OCI-LY7 (cell line): ENCODE results near the gene PRRC1.

ENCODE experiments used
- CTCF ChIP-seq: fragments of 200-600 bp; sonication (generic); conservative IDR thresholded peaks from 2 replicates; pipeline ENCODE4 v1.5.1; 2014; ENCODE audit warnings: mild to moderate bottlenecking, antibody characterized with exemption, low read length, moderate library complexity, mixed read lengths
- EZH2phosphoT487 ChIP-seq: fragments of 200-600 bp; sonication (generic); IDR thresholded peaks from 2 replicates; pipeline ENCODE4 v1.6.1; 2018; ENCODE audit warnings: low read depth, borderline replicate concordance, mild to moderate bottlenecking, mixed run types, antibody characterized with exemption, low read length, moderate library complexity, mixed read lengths

GRCh38 chr5:127517110-127517479 is 345 bp upstream of the PRRC1 start:
- TF ChIP-seq CTCF (no peak), EZH2phosphoT487 (no peak)
